ENCODE data around the gene ST6GALNAC4. TPM values are rescaled to one million over a fixed set of nuclear protein-coding genes. Genes with fewer than 3 reads are reported as not detected.

ST6GALNAC4 gene
- total RNA-seq, 1 donor from 2014 or later: 15.8 TPM

GRCh38 chr9:127959398-127959797 lies 42.6 kb upstream of the ST6GALNAC4 start:
- Mint-ChIP-seq H3K27ac (ENCODE audit: unreplicated experiment) (no peak overlapping the region), H3K9me3 (ENCODE audit: unreplicated experiment) (peaks cover 7% of the 10 kb centered on the region), H3K4me1 (ENCODE audit: low read depth, unreplicated experiment) (peaks cover 15% of the 10 kb centered on the region), H3K27me3 (ENCODE audit: unreplicated experiment) (peaks cover 2% of the 10 kb centered on the region), H3K4me3 (ENCODE audit: unreplicated experiment) (no peak overlapping the region), H3K36me3 (ENCODE audit: unreplicated experiment) (no peaks in the 10 kb centered on the region)
- no peak for TF ChIP-seq CTCF (IDR thresholded peaks at IDR 0.05; ENCODE audit: partially characterized antibody, unreplicated experiment)
- DNase-seq: no peak

GRCh38 chr9:127958728-127959127 lies 41.9 kb upstream of the ST6GALNAC4 start:
- peaks cover 7% of the 10 kb centered on the region for H3K9me3 Mint-ChIP-seq (ENCODE audit: unreplicated experiment)
- no peak for DNase-seq
- TF ChIP-seq CTCF (IDR thresholded peaks at IDR 0.05; ENCODE audit: partially characterized antibody, unreplicated experiment): no peak
- H3K4me3 Mint-ChIP-seq (ENCODE audit: unreplicated experiment): no peak overlapping the region
- no peaks in the 10 kb centered on the region for H3K36me3 Mint-ChIP-seq (ENCODE audit: unreplicated experiment)
- H3K27ac Mint-ChIP-seq (ENCODE audit: unreplicated experiment): no peak overlapping the region
- H3K4me1 Mint-ChIP-seq (ENCODE audit: low read depth, unreplicated experiment): peaks cover 15% of the 10 kb centered on the region
- H3K27me3 Mint-ChIP-seq (ENCODE audit: unreplicated experiment): peaks cover 2% of the 10 kb centered on the region

GRCh38 chr9:127955294-127956015 lies 38.6 kb upstream of the ST6GALNAC4 start:
- no peak for DNase-seq
- H3K9me3 Mint-ChIP-seq (ENCODE audit: unreplicated experiment): no peaks in the 10 kb centered on the region
- TF ChIP-seq CTCF (IDR thresholded peaks at IDR 0.05; ENCODE audit: partially characterized antibody, unreplicated experiment): peak; percentile 60
- H3K27ac Mint-ChIP-seq (ENCODE audit: unreplicated experiment): no peak overlapping the region
- H3K4me3 Mint-ChIP-seq (ENCODE audit: unreplicated experiment): no peak overlapping the region
- peaks cover 3% of the 10 kb centered on the region for H3K27me3 Mint-ChIP-seq (ENCODE audit: unreplicated experiment)
- peaks cover 10% of the 10 kb centered on the region for H3K4me1 Mint-ChIP-seq (ENCODE audit: low read depth, unreplicated experiment)
- H3K36me3 Mint-ChIP-seq (ENCODE audit: unreplicated experiment): no peaks in the 10 kb centered on the region

GRCh38 chr9:127954831-127955293 lies 38.0 kb upstream of the ST6GALNAC4 start:
- Mint-ChIP-seq H3K27ac (ENCODE audit: unreplicated experiment) (no peak overlapping the region), H3K4me1 (ENCODE audit: low read depth, unreplicated experiment) (peaks cover 4% of the 10 kb centered on the region), H3K4me3 (ENCODE audit: unreplicated experiment) (no peak overlapping the region), H3K36me3 (ENCODE audit: unreplicated experiment) (no peaks in the 10 kb centered on the region), H3K27me3 (ENCODE audit: unreplicated experiment) (peaks cover 6% of the 10 kb centered on the region), H3K9me3 (ENCODE audit: unreplicated experiment) (no peaks in the 10 kb centered on the region)
- no peak for DNase-seq
- no peak for TF ChIP-seq CTCF (IDR thresholded peaks at IDR 0.05; ENCODE audit: partially characterized antibody, unreplicated experiment)

- no peak for DNase-seq
- Mint-ChIP-seq H3K9me3 (ENCODE audit: unreplicated experiment) (peaks cover under 1% of the 10 kb centered on the region), H3K36me3 (ENCODE audit: unreplicated experiment) (no peaks in the 10 kb centered on the region), H3K27me3 (ENCODE audit: unreplicated experiment) (peaks cover 6% of the 10 kb centered on the region), H3K27ac (ENCODE audit: unreplicated experiment) (no peak overlapping the region), H3K4me1 (ENCODE audit: low read depth, unreplicated experiment) (peaks cover 3% of the 10 kb centered on the region), H3K4me3 (ENCODE audit: unreplicated experiment) (no peak overlapping the region)
- TF ChIP-seq CTCF (IDR thresholded peaks at IDR 0.05; ENCODE audit: partially characterized antibody, unreplicated experiment): no peak
These were observed 37.1 kb upstream of the ST6GALNAC4 start for GRCh38 chr9:127953768-127954505.

All from glutamatergic neuron (in vitro differentiated cells).